Type B pancreatic cell (in vitro differentiated cells): ENCODE data around the gene CHMP1A. TPM values are rescaled to one million over a fixed set of nuclear protein-coding genes. Genes with fewer than 3 reads are reported as not detected.
"Not testable (repeated sequence)": the region's sequence is repeated elsewhere in the genome, so short reads cannot be mapped to it uniquely, and the experiment has no call there.

ENCODE experiments used
- DNase-seq: peaks from one replicate; pipeline ENCODE4 v3.0.0; 2021; ENCODE audit warnings: mixed read lengths; ENCODE audit not compliant: unreplicated experiment; ENCODE audit errors: extremely low spot score
- H3K27ac Mint-ChIP-seq: 2 replicates; pipeline ENCODE4 v1.8.0; 2021; ENCODE audit warnings: mild to moderate bottlenecking, mixed read lengths
- H3K27me3 Mint-ChIP-seq: 2 replicates; pipeline ENCODE4 v1.8.0; 2021; ENCODE audit warnings: mixed read lengths
- H3K36me3 Mint-ChIP-seq: 2 replicates; pipeline ENCODE4 v1.8.0; 2021; ENCODE audit warnings: mixed read lengths
- H3K4me1 Mint-ChIP-seq: one replicate; pipeline ENCODE4 v1.8.0; 2021; ENCODE audit warnings: mixed read lengths; ENCODE audit not compliant: unreplicated experiment
- H3K4me3 Mint-ChIP-seq: 2 replicates; pipeline ENCODE4 v1.8.0; 2021; ENCODE audit warnings: mild to moderate bottlenecking, mixed read lengths
- H3K9me3 Mint-ChIP-seq: 2 replicates; pipeline ENCODE4 v1.8.0; 2021; ENCODE audit warnings: mixed read lengths
- total RNA-seq: library from RNA; stranded (reverse); gene quantifications from 2 replicates; pipeline ENCODE4 v1.2.1, GENCODE V29; 2021; ENCODE audit warnings: low replicate concordance
- TF ChIP-seq, protein P1 (sequence below): fragments of 200-600 bp; sonication (generic); conservative IDR thresholded peaks from 2 replicates; pipeline ENCODE4 v1.5.0; 2021; ENCODE audit warnings: antibody characterized with exemption, mild to moderate bottlenecking

The CHMP1A gene
- total RNA-seq, 1 donor from 2014 or later = 93.4 TPM

DNA sequence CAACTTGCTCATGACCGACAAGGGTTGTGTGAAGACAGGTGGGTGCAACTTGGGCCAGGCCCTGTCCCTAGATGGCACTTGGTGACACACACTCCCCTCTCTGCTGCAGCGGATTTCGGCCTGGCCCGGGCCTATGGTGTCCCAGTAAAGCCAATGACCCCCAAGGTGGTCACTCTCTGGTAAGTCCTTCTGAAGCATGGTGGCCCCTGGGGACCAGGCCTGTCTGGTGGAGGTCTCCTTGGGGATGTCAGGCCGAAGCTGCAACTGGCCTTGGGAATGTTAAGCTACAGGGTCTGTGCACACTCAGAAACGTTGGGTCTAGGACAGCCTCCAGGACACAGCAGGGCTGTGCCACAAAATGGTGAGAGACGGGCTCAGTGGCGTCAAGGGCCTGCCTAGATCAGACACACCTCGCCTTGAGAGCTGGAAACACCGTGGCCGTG, 35.8 kb upstream of the CHMP1A start:
- no peaks in the 10 kb centered on the region for H3K36me3 Mint-ChIP-seq
- H3K27ac Mint-ChIP-seq = no peak overlapping the region
- no peak for DNase-seq
- no peaks in the 10 kb centered on the region for H3K9me3 Mint-ChIP-seq
- no peaks in the 10 kb centered on the region for H3K27me3 Mint-ChIP-seq
- H3K4me3 Mint-ChIP-seq = no peak overlapping the region
- TF ChIP-seq, protein P1, sequence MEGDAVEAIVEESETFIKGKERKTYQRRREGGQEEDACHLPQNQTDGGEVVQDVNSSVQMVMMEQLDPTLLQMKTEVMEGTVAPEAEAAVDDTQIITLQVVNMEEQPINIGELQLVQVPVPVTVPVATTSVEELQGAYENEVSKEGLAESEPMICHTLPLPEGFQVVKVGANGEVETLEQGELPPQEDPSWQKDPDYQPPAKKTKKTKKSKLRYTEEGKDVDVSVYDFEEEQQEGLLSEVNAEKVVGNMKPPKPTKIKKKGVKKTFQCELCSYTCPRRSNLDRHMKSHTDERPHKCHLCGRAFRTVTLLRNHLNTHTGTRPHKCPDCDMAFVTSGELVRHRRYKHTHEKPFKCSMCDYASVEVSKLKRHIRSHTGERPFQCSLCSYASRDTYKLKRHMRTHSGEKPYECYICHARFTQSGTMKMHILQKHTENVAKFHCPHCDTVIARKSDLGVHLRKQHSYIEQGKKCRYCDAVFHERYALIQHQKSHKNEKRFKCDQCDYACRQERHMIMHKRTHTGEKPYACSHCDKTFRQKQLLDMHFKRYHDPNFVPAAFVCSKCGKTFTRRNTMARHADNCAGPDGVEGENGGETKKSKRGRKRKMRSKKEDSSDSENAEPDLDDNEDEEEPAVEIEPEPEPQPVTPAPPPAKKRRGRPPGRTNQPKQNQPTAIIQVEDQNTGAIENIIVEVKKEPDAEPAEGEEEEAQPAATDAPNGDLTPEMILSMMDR = no peak
- no peaks in the 10 kb centered on the region for H3K4me1 Mint-ChIP-seq

DNA sequence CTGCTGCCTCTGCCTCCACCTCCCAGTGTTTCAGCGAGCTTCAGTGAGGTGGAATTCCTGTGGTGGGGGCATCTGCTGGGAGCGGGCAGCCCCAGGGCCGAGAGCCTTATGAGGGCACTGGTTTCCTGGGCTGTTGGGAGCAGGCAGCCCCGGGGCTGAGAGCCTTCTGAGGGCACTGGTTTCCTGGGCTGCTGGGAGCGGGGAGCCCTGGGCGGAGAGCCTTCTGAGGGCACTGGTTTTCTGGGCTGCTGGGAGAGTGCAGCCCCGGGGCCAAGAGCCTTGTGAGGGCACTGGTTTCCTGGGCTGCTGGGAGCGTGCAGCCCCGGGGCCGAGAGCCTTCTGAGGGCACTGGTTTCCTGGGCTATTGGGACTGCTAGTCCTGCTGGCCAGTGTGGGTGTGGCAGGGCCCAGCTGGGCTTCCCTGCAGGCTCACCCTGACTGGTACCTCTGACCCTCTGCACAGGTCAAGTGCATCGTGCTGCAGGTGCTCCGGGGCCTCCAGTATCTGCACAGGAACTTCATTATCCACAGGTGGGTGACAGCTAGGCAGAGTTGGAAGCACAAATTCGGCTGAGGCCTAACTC, 34.6 kb upstream of the CHMP1A start:
- peaks cover 6% of the 10 kb centered on the region for H3K4me1 Mint-ChIP-seq
- TF ChIP-seq, protein P1 = no peak
- H3K27ac Mint-ChIP-seq = no peak overlapping the region
- no peak overlapping the region for H3K4me3 Mint-ChIP-seq
- H3K36me3 Mint-ChIP-seq = no peaks in the 10 kb centered on the region
- no peaks in the 10 kb centered on the region for H3K9me3 Mint-ChIP-seq
- H3K27me3 Mint-ChIP-seq = no peaks in the 10 kb centered on the region
- DNase-seq = no peak

DNA sequence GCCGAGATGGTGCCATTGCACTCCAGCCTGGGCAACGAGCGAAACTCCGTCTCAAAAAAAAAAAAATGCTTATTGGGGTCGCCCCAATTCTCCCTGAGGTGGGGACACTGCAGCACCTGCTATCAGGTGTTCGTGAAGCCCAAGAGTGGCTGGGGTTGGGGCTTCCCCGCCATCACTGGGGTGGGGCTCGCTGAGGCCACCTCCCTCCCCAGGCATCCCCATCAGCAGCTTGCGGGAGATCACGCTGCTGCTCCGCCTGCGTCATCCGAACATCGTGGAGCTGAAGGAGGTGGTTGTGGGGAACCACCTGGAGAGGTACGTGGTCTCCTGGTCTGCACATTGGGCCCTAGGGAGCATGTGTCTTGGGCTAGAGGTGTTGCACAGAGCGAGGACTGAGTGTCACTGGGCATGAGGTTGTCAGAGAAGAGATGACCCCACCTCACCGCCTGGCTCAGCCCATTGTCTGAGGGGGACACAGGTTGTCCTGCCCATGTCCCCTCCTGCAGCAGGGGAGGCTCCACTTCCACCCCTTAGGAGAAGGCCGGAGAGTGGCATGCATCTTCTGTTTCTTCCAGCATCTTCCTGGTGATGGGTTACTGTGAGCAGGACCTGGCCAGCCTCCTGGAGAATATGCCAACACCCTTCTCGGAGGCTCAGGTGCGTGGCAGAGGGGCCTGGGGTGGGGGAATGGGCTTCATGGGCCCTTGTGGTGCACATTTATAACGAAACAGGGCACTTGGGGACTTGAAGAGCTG, 33.9 kb upstream of the CHMP1A start:
- no peak overlapping the region for H3K4me3 Mint-ChIP-seq
- H3K4me1 Mint-ChIP-seq = peaks cover 7% of the 10 kb centered on the region
- no peaks in the 10 kb centered on the region for H3K9me3 Mint-ChIP-seq
- no peaks in the 10 kb centered on the region for H3K27me3 Mint-ChIP-seq
- TF ChIP-seq, protein P1 = no peak
- H3K36me3 Mint-ChIP-seq = peaks cover 1% of the 10 kb centered on the region
- no peak for DNase-seq
- H3K27ac Mint-ChIP-seq = no peak overlapping the region

DNA sequence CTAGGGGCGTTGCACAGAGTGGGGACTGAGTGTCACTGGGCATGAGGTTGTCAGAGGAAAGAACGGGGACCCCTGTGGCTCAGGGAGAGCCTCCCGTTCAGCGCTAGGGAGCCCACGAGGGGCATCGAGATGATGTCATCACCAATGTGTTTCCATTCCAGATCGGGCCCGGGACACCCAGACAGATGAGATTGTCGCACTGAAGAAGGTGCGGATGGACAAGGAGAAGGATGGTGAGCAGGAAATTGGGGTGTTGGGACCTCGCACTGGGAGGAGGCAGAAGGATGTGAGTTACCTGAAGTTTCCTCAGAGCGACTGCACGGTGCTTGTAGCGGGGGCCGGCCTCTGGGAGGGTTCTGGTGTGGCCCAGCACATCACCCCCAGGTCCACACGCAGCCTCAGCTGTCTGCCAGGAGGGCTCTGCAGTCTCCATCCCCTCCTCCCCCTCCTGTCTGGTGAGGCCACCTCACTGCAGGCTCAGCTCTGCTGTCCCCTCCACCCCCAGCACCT, 32.9 kb upstream of the CHMP1A start:
- DNase-seq = no peak
- Mint-ChIP-seq H3K27ac (no peak overlapping the region), H3K4me3 (no peak overlapping the region), H3K36me3 (peaks cover 3% of the 10 kb centered on the region), H3K9me3 (no peaks in the 10 kb centered on the region), H3K4me1 (peaks cover 9% of the 10 kb centered on the region), H3K27me3 (no peaks in the 10 kb centered on the region)
- TF ChIP-seq, protein P1 = no peak

DNA sequence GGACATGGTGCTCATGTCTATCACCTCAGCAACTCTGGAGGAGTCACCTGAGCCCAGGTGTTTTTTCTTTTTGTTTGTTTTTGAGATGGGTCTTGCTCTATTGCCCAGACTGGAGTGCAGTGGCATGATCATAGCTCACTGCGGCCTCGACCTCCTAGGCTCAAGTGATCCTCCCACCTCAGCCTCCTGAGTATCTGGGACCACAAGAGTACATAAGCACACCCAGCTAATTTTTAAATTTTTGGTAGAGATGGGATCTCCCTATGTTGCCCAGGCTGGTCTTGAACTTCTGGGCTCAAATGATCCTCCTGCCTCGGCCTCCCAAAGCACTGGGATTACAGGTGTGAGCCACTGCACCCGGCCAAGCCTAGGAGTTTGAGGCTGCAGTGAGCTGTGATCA, 32.1 kb upstream of the CHMP1A start:
- H3K27me3 Mint-ChIP-seq, H3K36me3 Mint-ChIP-seq, H3K4me3 Mint-ChIP-seq: not testable (repeated sequence)

DNA sequence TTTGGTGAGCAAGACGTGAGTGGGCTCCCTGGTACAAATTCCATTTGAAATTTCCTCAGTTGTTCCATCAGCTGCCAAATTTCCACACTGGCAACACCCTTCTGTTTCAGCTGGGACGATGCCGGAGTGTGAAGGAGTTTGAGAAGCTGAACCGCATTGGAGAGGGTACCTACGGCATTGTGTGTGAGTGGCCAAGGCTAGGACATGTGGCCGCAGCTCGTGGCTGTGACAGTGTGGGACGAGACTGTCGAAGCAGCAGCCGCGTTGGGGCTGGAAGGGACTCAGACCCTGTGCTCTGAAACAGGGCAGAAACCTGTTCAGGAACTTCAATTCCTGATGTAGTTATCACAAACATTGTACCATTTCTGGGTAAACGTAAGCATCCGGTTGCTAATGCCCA, 31.6 kb upstream of the CHMP1A start:
- TF ChIP-seq, protein P1 = no peak
- no peak overlapping the region for H3K27ac Mint-ChIP-seq
- H3K4me3 Mint-ChIP-seq = no peak overlapping the region
- peaks cover 8% of the 10 kb centered on the region for H3K36me3 Mint-ChIP-seq
- no peaks in the 10 kb centered on the region for H3K9me3 Mint-ChIP-seq
- no peak for DNase-seq
- H3K4me1 Mint-ChIP-seq = peaks cover 9% of the 10 kb centered on the region
- no peaks in the 10 kb centered on the region for H3K27me3 Mint-ChIP-seq

More for the DNA sequence above, 32.1 kb upstream of the CHMP1A start:
- not testable (repeated sequence) for H3K27ac Mint-ChIP-seq, H3K4me1 Mint-ChIP-seq, H3K9me3 Mint-ChIP-seq, DNase-seq
